ENCODE data around the gene SPATA6L.

DNA sequence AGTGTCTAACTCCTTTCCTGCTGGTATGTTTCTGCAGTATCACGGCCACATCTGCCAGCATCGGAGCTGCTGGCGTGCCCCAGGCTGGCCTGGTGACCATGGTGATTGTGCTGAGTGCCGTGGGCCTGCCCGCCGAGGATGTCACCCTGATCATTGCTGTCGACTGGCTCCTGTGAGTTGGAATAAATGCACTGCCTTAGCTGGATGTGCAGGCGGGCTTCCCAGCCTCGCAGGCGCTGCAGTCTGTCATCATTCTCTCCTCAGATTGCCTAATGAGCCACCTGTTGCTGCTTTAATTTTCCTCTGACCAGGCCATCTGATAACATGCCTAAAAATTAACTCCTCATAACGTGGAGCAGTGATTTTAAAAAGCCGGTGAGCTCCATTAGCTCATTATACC lies 83.3 kb downstream of the SPATA6L start:
- TF ChIP-seq, protein P1, sequence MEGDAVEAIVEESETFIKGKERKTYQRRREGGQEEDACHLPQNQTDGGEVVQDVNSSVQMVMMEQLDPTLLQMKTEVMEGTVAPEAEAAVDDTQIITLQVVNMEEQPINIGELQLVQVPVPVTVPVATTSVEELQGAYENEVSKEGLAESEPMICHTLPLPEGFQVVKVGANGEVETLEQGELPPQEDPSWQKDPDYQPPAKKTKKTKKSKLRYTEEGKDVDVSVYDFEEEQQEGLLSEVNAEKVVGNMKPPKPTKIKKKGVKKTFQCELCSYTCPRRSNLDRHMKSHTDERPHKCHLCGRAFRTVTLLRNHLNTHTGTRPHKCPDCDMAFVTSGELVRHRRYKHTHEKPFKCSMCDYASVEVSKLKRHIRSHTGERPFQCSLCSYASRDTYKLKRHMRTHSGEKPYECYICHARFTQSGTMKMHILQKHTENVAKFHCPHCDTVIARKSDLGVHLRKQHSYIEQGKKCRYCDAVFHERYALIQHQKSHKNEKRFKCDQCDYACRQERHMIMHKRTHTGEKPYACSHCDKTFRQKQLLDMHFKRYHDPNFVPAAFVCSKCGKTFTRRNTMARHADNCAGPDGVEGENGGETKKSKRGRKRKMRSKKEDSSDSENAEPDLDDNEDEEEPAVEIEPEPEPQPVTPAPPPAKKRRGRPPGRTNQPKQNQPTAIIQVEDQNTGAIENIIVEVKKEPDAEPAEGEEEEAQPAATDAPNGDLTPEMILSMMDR (conservative IDR thresholded peaks at IDR 0.05; ENCODE audit: low read depth in 2 of 2): no peak
- TF ChIP-seq, protein P2, sequence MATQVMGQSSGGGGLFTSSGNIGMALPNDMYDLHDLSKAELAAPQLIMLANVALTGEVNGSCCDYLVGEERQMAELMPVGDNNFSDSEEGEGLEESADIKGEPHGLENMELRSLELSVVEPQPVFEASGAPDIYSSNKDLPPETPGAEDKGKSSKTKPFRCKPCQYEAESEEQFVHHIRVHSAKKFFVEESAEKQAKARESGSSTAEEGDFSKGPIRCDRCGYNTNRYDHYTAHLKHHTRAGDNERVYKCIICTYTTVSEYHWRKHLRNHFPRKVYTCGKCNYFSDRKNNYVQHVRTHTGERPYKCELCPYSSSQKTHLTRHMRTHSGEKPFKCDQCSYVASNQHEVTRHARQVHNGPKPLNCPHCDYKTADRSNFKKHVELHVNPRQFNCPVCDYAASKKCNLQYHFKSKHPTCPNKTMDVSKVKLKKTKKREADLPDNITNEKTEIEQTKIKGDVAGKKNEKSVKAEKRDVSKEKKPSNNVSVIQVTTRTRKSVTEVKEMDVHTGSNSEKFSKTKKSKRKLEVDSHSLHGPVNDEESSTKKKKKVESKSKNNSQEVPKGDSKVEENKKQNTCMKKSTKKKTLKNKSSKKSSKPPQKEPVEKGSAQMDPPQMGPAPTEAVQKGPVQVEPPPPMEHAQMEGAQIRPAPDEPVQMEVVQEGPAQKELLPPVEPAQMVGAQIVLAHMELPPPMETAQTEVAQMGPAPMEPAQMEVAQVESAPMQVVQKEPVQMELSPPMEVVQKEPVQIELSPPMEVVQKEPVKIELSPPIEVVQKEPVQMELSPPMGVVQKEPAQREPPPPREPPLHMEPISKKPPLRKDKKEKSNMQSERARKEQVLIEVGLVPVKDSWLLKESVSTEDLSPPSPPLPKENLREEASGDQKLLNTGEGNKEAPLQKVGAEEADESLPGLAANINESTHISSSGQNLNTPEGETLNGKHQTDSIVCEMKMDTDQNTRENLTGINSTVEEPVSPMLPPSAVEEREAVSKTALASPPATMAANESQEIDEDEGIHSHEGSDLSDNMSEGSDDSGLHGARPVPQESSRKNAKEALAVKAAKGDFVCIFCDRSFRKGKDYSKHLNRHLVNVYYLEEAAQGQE (IDR thresholded peaks at IDR 0.05; ENCODE audit: unreplicated experiment): no peak
- TF ChIP-seq NANOG (IDR thresholded peaks at IDR 0.05; ENCODE audit: borderline replicate concordance) (no peak), EZH2 (IDR thresholded peaks at IDR 0.05; ENCODE audit: low read depth, unreplicated experiment) (no peak), CREB1 (CRISPR knock-in tag; IDR thresholded peaks at IDR 0.05; ENCODE audit: low read depth) (no peak)
